GM23248 (cell line): Measurements from ENCODE around the gene RPAP3.

ENCODE experiments used
- EZH2 ChIP-seq: fragments of 200-600 bp; sonication (generic); IDR thresholded peaks from 2 replicates; pipeline ENCODE4 v1.6.1; 2018; ENCODE audit warnings: antibody characterized with exemption, mild to moderate bottlenecking; ENCODE audit not compliant: insufficient read depth, poor library complexity, severe bottlenecking
- EZH2phosphoT487 ChIP-seq: fragments of 200-600 bp; sonication (generic); IDR thresholded peaks from 2 replicates; pipeline ENCODE4 v1.6.1; 2018; ENCODE audit warnings: antibody characterized with exemption, moderate library complexity, mild to moderate bottlenecking, low read depth; ENCODE audit not compliant: insufficient read depth

GRCh38 chr12:47746523-47746922 is 40.7 kb upstream of the RPAP3 start:
- no peak for TF ChIP-seq EZH2
- TF ChIP-seq EZH2phosphoT487, result no peak
